Measurements from ENCODE around the gene PPP2R2B.

- no peak for TF ChIP-seq ZNF274 (IDR thresholded peaks at IDR 0.05; ENCODE audit: low read depth, low read length)
- no peak for TF ChIP-seq YY1 (IDR thresholded peaks at IDR 0.05; ENCODE audit: insufficient read depth, insufficient read length)
These were observed 310.4 kb downstream of the PPP2R2B start for GRCh38 chr5:146568161-146568560.

All from NT2/D1 (cell line).